ENCODE data around the gene SHROOM1.

- TF ChIP-seq POLR2AphosphoS5 (IDR thresholded peaks at IDR 0.05) (no peak), CTCF (IDR thresholded peaks at IDR 0.05) (no peak), POLR2A (IDR thresholded peaks at IDR 0.05) (no peak)
Measured at GRCh38 chr5:132774406-132774805, 56.0 kb downstream of the SHROOM1 start.
